ENCODE data around the gene SLC18B1. TPM values are rescaled to one million over a fixed set of nuclear protein-coding genes. Genes with fewer than 3 reads are reported as not detected.

The SLC18B1 gene
- polyA plus RNA-seq, 1 donor (not counting 4 experiments of a cell fraction or from before 2014, with no cell fraction given), result 23.1 TPM

DNA sequence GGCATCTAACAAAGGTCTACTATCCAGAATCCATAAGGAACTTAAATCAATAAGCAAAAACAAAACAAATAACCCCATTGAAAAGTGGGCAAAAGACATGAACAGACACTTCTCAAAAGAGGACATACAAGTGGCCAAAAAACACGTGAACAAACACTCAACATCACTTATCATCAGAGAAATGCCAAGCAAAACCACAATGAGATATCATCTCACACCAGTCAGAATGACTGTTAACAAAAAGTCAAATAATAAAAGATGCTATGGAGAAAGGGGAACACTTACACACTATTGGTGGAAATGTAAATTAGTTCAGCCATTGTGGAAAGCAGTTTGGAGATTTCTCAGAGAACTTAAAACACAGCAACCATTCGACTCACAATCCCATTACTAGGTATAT lies 65.2 kb downstream of the SLC18B1 start:
- H3K9ac ChIP-seq (ENCODE audit: control insufficient read depth, extremely low read depth, insufficient read depth, low read length), result no peak overlapping the region
- no peak for TF ChIP-seq EZH2 (IDR thresholded peaks at IDR 0.05; ENCODE audit: low read length)
- TF ChIP-seq, protein P1, sequence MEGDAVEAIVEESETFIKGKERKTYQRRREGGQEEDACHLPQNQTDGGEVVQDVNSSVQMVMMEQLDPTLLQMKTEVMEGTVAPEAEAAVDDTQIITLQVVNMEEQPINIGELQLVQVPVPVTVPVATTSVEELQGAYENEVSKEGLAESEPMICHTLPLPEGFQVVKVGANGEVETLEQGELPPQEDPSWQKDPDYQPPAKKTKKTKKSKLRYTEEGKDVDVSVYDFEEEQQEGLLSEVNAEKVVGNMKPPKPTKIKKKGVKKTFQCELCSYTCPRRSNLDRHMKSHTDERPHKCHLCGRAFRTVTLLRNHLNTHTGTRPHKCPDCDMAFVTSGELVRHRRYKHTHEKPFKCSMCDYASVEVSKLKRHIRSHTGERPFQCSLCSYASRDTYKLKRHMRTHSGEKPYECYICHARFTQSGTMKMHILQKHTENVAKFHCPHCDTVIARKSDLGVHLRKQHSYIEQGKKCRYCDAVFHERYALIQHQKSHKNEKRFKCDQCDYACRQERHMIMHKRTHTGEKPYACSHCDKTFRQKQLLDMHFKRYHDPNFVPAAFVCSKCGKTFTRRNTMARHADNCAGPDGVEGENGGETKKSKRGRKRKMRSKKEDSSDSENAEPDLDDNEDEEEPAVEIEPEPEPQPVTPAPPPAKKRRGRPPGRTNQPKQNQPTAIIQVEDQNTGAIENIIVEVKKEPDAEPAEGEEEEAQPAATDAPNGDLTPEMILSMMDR (optimal IDR thresholded peaks at IDR 0.05 in 1 of 3, IDR thresholded peaks at IDR 0.05 in 1 of 3, conservative IDR thresholded peaks at IDR 0.05 in 1 of 3; ENCODE audit: extremely low read depth in 1 of 3, insufficient read depth in 2 of 3, low read length in 3 of 3), result no peak
- no peak overlapping the region for H2AFZ ChIP-seq (ENCODE audit: control insufficient read depth, low read length)
- H3K9me3 ChIP-seq (ENCODE audit: control insufficient read depth, low read depth, low read length), result no peaks in the 10 kb centered on the region
- no peak overlapping the region for H3K4me2 ChIP-seq (ENCODE audit: control insufficient read depth, extremely low read depth, insufficient read depth, low read depth, low read length)
- no peak overlapping the region for H3K4me3 ChIP-seq (ENCODE audit: control insufficient read depth in 2 of 3, extremely low read depth in 1 of 3, insufficient read depth in 2 of 3, low read depth in 1 of 3, low read length in 3 of 3)
- no peak for FAIRE-seq
- no peak overlapping the region for H3K27ac ChIP-seq (ENCODE audit: control insufficient read depth, insufficient read depth, low read length)
- H3K36me3 ChIP-seq (ENCODE audit: control insufficient read depth in 2 of 2, extremely low read depth in 1 of 2, insufficient read depth in 2 of 2, low read length in 2 of 2), result no peaks in the 10 kb centered on the region
- DNase-seq (ENCODE audit: low read depth, low spot score), result no peak
- H3K4me1 ChIP-seq (ENCODE audit: control insufficient read depth, extremely low read depth, insufficient read depth, low read length), result no peaks in the 10 kb centered on the region
- H3K9me1 ChIP-seq (ENCODE audit: control insufficient read depth, extremely low read depth, insufficient read depth, low read length), result no peaks in the 10 kb centered on the region
- dilution Hi-C loops (cut with MboI; ENCODE audit: extremely low pct_ligation_motif_present, low sequenced_read_pairs), result no loop called here
- H4K20me1 ChIP-seq (ENCODE audit: control insufficient read depth, extremely low read depth, insufficient read depth, low read length), result no peaks in the 10 kb centered on the region
- no peaks in the 10 kb centered on the region for H3K79me2 ChIP-seq (ENCODE audit: control insufficient read depth, insufficient read depth, low read length)
- H3K27me3 ChIP-seq (ENCODE audit: control insufficient read depth, extremely low read depth, insufficient read depth, low read length), result no peaks in the 10 kb centered on the region

DNA sequence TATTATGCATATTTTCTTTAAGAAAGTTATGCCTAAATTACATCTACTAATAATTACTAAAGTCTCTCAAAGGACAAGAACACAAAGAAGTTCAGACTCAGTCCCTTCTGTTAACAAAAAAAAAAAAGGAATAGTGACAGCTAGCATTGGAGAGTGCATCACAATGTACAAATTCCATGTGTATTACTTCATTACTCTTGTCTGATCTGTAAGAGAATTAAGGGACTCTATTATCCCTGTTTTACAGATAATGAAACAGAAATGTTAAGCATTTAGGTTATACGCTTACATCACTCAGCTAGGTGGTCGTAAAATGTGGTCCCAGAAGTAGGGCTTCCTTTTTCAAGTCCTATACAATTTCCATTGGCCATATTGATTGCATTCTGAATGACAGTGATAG lies 67.4 kb downstream of the SLC18B1 start:
- FAIRE-seq (no peak), DNase-seq (ENCODE audit: low read depth, low spot score) (no peak)
- no peak overlapping the region for H3K9ac ChIP-seq (ENCODE audit: control insufficient read depth, extremely low read depth, insufficient read depth, low read length)
- no peaks in the 10 kb centered on the region for H3K9me3 ChIP-seq (ENCODE audit: control insufficient read depth, low read depth, low read length)
- no peak overlapping the region for H3K4me2 ChIP-seq (ENCODE audit: control insufficient read depth, extremely low read depth, insufficient read depth, low read depth, low read length)
- no peaks in the 10 kb centered on the region for H3K9me1 ChIP-seq (ENCODE audit: control insufficient read depth, extremely low read depth, insufficient read depth, low read length)
- H3K27ac ChIP-seq (ENCODE audit: control insufficient read depth, insufficient read depth, low read length), result no peak overlapping the region
- H2AFZ ChIP-seq (ENCODE audit: control insufficient read depth, low read length), result no peak overlapping the region
- H3K27me3 ChIP-seq (ENCODE audit: control insufficient read depth, extremely low read depth, insufficient read depth, low read length), result no peaks in the 10 kb centered on the region
- TF ChIP-seq, protein P1 (optimal IDR thresholded peaks at IDR 0.05 in 1 of 3, IDR thresholded peaks at IDR 0.05 in 1 of 3, conservative IDR thresholded peaks at IDR 0.05 in 1 of 3; ENCODE audit: extremely low read depth in 1 of 3, insufficient read depth in 2 of 3, low read length in 3 of 3), result no peak
- TF ChIP-seq EZH2 (IDR thresholded peaks at IDR 0.05; ENCODE audit: low read length), result no peak
- no peaks in the 10 kb centered on the region for H3K79me2 ChIP-seq (ENCODE audit: control insufficient read depth, insufficient read depth, low read length)
- no peaks in the 10 kb centered on the region for H3K4me1 ChIP-seq (ENCODE audit: control insufficient read depth, extremely low read depth, insufficient read depth, low read length)
- no peaks in the 10 kb centered on the region for H3K36me3 ChIP-seq (ENCODE audit: control insufficient read depth in 2 of 2, extremely low read depth in 1 of 2, insufficient read depth in 2 of 2, low read length in 2 of 2)
- dilution Hi-C loops (cut with MboI; ENCODE audit: extremely low pct_ligation_motif_present, low sequenced_read_pairs), result no loop called here
- H3K4me3 ChIP-seq (ENCODE audit: control insufficient read depth in 2 of 3, extremely low read depth in 1 of 3, insufficient read depth in 2 of 3, low read depth in 1 of 3, low read length in 3 of 3), result no peak overlapping the region
- no peaks in the 10 kb centered on the region for H4K20me1 ChIP-seq (ENCODE audit: control insufficient read depth, extremely low read depth, insufficient read depth, low read length)
